GM18517 (cell line): ENCODE measurements around the gene TNFRSF9.

Source experiments
- ATAC-seq: cut with Tn5 transposase; IDR thresholded peaks from one replicate; pipeline ENCODE4 v1.9.1; 2021; ENCODE audit warnings: mild to moderate bottlenecking, moderate library complexity; ENCODE audit not compliant: unreplicated experiment

TNFRSF9 gene

GRCh38 chr1:7878027-7878426 lies 62.6 kb downstream of the TNFRSF9 start:
- no peak for ATAC-seq

DNA sequence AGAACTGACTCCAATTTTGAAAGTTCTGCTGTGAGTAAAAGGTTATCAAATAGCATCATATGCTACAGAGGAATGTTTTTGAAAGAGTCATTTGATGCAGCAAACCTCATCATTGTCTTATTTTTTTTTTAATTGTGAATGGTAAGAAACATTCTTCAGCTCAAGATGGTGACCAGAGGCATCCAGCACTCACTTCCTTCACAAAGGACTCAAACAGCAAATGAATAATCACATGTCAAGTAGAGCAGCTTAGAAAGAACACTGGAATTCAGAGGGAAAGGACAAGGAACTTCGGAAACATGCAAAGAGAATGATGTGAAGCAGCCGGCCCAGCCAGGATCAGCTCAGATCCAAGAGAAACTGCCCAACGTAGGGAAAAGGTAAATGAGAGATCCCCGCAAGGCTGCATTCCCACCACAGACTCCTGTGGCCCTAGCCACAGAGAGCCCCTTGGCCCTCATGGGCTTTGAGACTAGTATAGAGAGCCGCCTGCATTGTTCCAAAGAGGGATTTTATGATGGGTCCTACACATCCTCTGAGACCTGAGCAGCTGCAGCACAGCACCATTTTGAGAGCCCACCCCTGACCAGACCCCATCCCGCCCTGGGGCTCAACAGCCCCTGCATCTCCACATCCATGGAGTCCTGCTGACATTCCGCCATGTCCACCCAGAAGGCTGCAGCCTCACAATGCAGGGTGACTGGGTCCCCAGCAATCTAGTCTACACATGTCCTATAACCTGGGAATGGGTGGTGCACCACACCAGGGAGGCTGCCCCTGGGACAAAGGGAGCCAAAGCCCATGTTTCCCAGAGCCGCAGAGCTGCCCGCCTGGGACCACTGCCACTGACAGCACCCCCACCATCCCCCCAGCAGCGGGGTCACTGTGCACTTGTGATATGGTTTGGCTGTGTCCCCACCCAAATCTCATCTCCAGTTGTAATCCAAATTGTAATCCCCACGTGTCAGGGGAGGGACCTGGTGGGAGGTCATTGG lies 66.5 kb downstream of the TNFRSF9 start:
- ATAC-seq: no peak

GRCh38 chr1:7871136-7871535 lies 69.5 kb downstream of the TNFRSF9 start:
- no peak for ATAC-seq

DNA sequence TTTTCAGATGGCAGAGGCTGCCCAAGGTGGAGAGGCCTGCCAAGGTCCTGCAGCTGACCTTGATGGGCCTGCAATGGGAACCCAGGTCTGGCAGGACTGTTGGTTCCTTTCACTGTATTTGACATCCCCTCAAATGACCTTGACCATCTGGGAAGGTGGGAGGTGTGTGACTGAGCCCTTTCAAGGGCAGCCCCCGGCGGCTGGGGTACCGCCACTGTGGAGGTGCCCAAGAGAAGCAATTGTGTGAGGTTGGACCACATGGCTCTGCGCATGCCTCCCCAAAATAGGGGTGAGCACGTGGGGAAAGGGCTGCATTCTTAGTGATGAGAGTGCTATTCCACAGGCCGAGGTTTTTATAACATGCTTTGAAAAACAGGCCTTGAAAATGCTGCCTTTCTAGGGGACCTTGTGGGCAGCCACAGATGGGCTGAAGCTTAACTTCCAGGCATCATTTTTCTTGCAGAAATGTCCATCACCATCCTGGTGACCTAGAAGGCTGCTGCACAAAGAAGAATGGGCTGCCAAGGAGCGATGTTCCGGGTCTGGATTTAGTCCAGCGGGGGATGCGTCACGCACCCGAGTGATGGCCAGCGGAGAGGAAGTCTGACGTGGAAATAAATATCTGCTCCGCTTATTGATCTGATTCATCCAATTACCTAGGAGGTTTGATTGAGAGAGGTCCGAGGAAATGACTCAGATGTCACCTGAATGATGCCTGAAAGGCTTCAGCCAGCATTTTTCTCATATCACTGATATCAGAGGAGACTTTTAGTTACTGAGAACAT lies 71.3 kb downstream of the TNFRSF9 start:
- ATAC-seq: no peak

DNA sequence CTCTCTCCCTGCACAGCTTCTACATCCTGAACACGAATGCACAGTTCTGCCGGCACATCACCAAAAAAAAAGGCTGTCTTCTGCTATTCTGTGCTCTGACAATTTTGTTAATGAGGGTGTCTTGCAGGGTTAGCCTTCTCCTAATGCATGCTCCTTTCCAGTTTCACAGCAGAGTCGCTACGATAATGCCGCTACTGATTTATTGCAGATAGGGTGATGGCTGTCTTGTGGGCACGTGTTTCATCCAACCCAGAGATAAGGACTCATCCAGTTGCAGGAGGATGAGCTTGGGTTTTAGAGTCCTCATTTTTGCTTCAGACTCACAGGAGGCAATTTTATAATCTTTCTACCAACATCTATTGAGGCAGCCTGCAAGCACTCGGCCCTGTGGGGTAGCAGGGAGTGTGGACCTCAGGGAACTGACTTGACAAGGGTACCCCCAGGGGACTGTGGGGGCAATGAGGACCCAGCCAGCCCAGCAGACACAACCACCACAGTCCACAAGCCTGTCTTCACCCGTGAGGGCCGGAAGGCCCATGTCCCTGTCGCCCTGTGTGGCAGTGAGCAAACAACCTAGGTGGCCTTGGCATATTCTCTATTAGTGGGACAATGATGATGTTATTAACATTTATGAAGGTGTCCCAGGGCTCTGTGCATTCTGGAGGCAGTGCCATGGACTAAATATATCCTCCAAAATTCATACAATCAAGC lies 72.4 kb downstream of the TNFRSF9 start:
- ATAC-seq: no peak

- ATAC-seq: no peak
These were observed 74.7 kb downstream of the TNFRSF9 start for GRCh38 chr1:7865978-7866377.
